Measurements from ENCODE around the gene ZBTB17. TPM values are rescaled to one million over a fixed set of nuclear protein-coding genes. Genes with fewer than 3 reads are reported as not detected.

ZBTB17 gene
- total and polyA plus RNA-seq, 10 of the 15 experiments (the other 5 are each of a cell fraction or from before 2014, with no cell fraction given): 0.87 to 59.4 (median 38.7) TPM

GRCh38 chr1:15959424-15959823 lies 16.5 kb downstream of the ZBTB17 start:
- H3K9me3 ChIP-seq (replicated peaks; ENCODE audit: control insufficient read depth, insufficient read depth, low read length): no peaks in the 10 kb centered on the region
- H4K20me1 ChIP-seq (ENCODE audit: control insufficient read depth, insufficient read depth): peaks cover 3% of the 10 kb centered on the region; the same call in 1 of the 2 replicates
- no peak overlapping the region for H3K27ac ChIP-seq (ENCODE audit: control insufficient read depth, insufficient read depth)
- ChIA-PET SMC1A (ENCODE audit: uncharacterized antibody, unreplicated experiment) (interaction anchor here (0.6 to 9.1 kb wide), 6 partner anchors 9 to 165 kb away, joined by 3 to 78 read pairs (median 4); no protein-coding TSS in a partner anchor), CTCF (interaction anchor here (0.6 to 10.1 kb wide), 7 partner anchors 9 to 167 kb away, joined by 3 to 68 read pairs (median 5); partner anchors contain the start of gene ZBTB17), RAD21 (ENCODE audit: unreplicated experiment) (interaction anchor here (1.1 to 9.8 kb wide), 5 partner anchors 9 to 164 kb away, joined by 3 to 116 read pairs (median 8); partner anchors contain the start of gene ZBTB17), POLR2A (interaction anchor here (0.6 to 2.6 kb wide), 4 partner anchors 8 to 236 kb away, joined by 3 to 8 read pairs (median 4); no protein-coding TSS in a partner anchor)
- no TSS peak for BruUV-seq (replicated peaks)
- FAIRE-seq (no peak), DNase-seq (ENCODE audit: low read depth, low spot score) (no peak), ATAC-seq (no peak)
- H3K36me3 ChIP-seq (ENCODE audit: control insufficient read depth in 2 of 2, insufficient read depth in 2 of 2, low read length in 1 of 2): peaks cover 3 to 5% of the 10 kb centered on the region in 2 experiments; a peak in 2 of 4 replicates
- no peak overlapping the region for H2AFZ ChIP-seq (ENCODE audit: control insufficient read depth, low read depth, low read length)
- H3K27me3 ChIP-seq (replicated peaks in 1 of 2; ENCODE audit: control insufficient read depth in 2 of 2, insufficient read depth in 2 of 2, low read length in 1 of 2): no peaks in the 10 kb centered on the region
- no peak overlapping the region for H3K9ac ChIP-seq (ENCODE audit: control insufficient read depth, insufficient read depth, low read length)
- in situ Hi-C loops (cut with MboI): no loop called here
- peaks cover 20% of the 10 kb centered on the region for H3K4me1 ChIP-seq (ENCODE audit: control insufficient read depth, insufficient read depth, low read length)
- H3K79me2 ChIP-seq (ENCODE audit: control insufficient read depth, insufficient read depth, low read length): peaks cover 22% of the 10 kb centered on the region
- TF ChIP-seq SKIL (IDR thresholded peaks at IDR 0.05; ENCODE audit: low read depth, poor library complexity, severe bottlenecking): no peak
- no peak for TF ChIP-seq MYC (IDR thresholded peaks at IDR 0.05; ENCODE audit: insufficient read depth, insufficient read length, insufficient replicate concordance, low read length, severe bottlenecking)
- TF ChIP-seq BCLAF1 (IDR thresholded peaks at IDR 0.05): no peak
- no peak for TF ChIP-seq JUNB (IDR thresholded peaks at IDR 0.05)
- no peak for TF ChIP-seq ZSCAN29 (IDR thresholded peaks at IDR 0.05)
- H3K4me2 ChIP-seq (ENCODE audit: control insufficient read depth, insufficient read depth): no peak overlapping the region
- H3K4me3 ChIP-seq: no peak overlapping the region
- intact Hi-C loops (cut with micrococcal nuclease; ENCODE audit: unreplicated experiment): no loop called here
